ENCODE results near the gene PHGDH. TPM values are rescaled to one million over a fixed set of nuclear protein-coding genes. Genes with fewer than 3 reads are reported as not detected.
A peak's percentile ranks its signal among the peaks of the same experiment; 100 is the strongest.

The PHGDH gene
- total RNA-seq = 1 to 10 TPM; 1.1 to 6.6 (median 5.8) TPM
- 2.4 TPM for total RNA-seq (2013)

DNA sequence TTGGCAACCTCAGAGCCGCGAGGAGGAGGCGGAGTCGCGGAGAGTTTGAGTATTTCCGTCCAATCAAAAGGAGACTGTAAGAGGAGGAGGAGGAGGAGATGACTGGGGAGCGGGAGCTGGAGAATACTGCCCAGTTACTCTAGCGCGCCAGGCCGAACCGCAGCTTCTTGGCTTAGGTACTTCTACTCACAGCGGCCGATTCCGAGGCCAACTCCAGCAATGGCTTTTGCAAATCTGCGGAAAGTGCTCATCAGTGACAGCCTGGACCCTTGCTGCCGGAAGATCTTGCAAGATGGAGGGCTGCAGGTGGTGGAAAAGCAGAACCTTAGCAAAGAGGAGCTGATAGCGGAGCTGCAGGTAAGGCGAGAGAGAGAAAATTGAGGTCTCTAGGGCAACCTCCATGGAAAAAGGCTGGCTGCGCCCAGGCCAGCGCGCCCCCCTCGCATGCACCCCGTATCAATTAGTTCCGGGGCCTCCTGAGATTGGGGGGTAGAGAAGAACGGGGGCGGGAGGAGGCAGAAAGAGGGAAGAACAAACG lies at the start of gene PHGDH:
TSS of gene PHGDH (plus strand) at position 131 of the 538 bp plus-strand sequence. CDS start at position 220, 89 bp downstream.
- Histone ChIP-seq H3K27ac (ENCODE audit: low read length) (no peak within 1 kb of the TSS), H3K27me3 (ENCODE audit: control insufficient read depth, insufficient read depth, low read length) (peaks cover 3% of the 10 kb centered on the region), H3K9me3 (ENCODE audit: control insufficient read depth, insufficient read depth, low read length) (peaks cover 2% of the 10 kb centered on the region), H3K4me3 (ENCODE audit: low read length) (peak within 1 kb of the TSS; percentile 59), H3K4me1 (ENCODE audit: control insufficient read depth, insufficient read depth, low read length) (peaks cover 12% of the 10 kb centered on the region), H3K36me3 (ENCODE audit: control insufficient read depth, insufficient read depth, low read length) (no peaks in the 10 kb centered on the region)
- H3K27ac Mint-ChIP-seq = no peak within 1 kb of the TSS
- intact Hi-C loops (cut with micrococcal nuclease) = no loop called here
- H3K4me1 Mint-ChIP-seq = peaks cover 17 to 20% of the 10 kb centered on the region in 2 donors
- peak in 1 of 2 donors; percentile 50 for DNase-seq
- TF ChIP-seq CTCF (IDR thresholded peaks at IDR 0.05) = no peak
- no peaks in the 10 kb centered on the region for H3K9me3 Mint-ChIP-seq
- ATAC-seq = peak in 2 of 3 donors; percentile 60 to 80
- WGBS (ENCODE audit: insufficient coverage) = under 1% methylated on average over 27 of the region's 27 CpGs
- no peaks in the 10 kb centered on the region for H3K36me3 Mint-ChIP-seq
- H3K27me3 Mint-ChIP-seq (ENCODE audit: low read depth in 2 of 2) = peaks cover 15 to 18% of the 10 kb centered on the region in 2 donors
- peak within 1 kb of the TSS; percentile 90 for H3K4me3 Mint-ChIP-seq

GRCh38 chr1:119662034-119662437 lies 49.7 kb upstream of the PHGDH start:
- Mint-ChIP-seq H3K4me3 (no peak overlapping the region), H3K27me3 (ENCODE audit: low read depth in 2 of 2) (peaks cover 22 to 39% of the 10 kb centered on the region in 2 donors), H3K4me1 (no peaks in the 10 kb centered on the region), H3K27ac (no peak overlapping the region), H3K9me3 (no peaks in the 10 kb centered on the region), H3K36me3 (no peaks in the 10 kb centered on the region)
- intact Hi-C loops (cut with micrococcal nuclease) = no loop called here
- Histone ChIP-seq H3K27ac (ENCODE audit: low read length) (no peak overlapping the region), H3K4me3 (ENCODE audit: low read length) (no peak overlapping the region), H3K4me1 (ENCODE audit: control insufficient read depth, insufficient read depth, low read length) (no peaks in the 10 kb centered on the region), H3K36me3 (ENCODE audit: control insufficient read depth, insufficient read depth, low read length) (no peaks in the 10 kb centered on the region), H3K9me3 (ENCODE audit: control insufficient read depth, insufficient read depth, low read length) (no peaks in the 10 kb centered on the region), H3K27me3 (ENCODE audit: control insufficient read depth, insufficient read depth, low read length) (no peaks in the 10 kb centered on the region)
- no peak for TF ChIP-seq CTCF (IDR thresholded peaks at IDR 0.05)
- no peak for DNase-seq
- 81% methylated on average over 3 of the region's 3 CpGs for WGBS (ENCODE audit: insufficient coverage)
- no peak for ATAC-seq

- Histone ChIP-seq H3K27me3 (ENCODE audit: control insufficient read depth, insufficient read depth, low read length) (no peaks in the 10 kb centered on the region), H3K4me3 (ENCODE audit: low read length) (no peak overlapping the region), H3K27ac (ENCODE audit: low read length) (no peak overlapping the region), H3K9me3 (ENCODE audit: control insufficient read depth, insufficient read depth, low read length) (no peaks in the 10 kb centered on the region), H3K36me3 (ENCODE audit: control insufficient read depth, insufficient read depth, low read length) (no peaks in the 10 kb centered on the region), H3K4me1 (ENCODE audit: control insufficient read depth, insufficient read depth, low read length) (no peaks in the 10 kb centered on the region)
- ATAC-seq (no peak), DNase-seq (no peak)
- WGBS (ENCODE audit: insufficient coverage) = 89% methylated on average over 5 of the region's 5 CpGs
- no peaks in the 10 kb centered on the region for H3K4me1 Mint-ChIP-seq
- H3K36me3 Mint-ChIP-seq = no peaks in the 10 kb centered on the region
- H3K27me3 Mint-ChIP-seq (ENCODE audit: low read depth in 2 of 2) = peaks cover 19 to 36% of the 10 kb centered on the region in 2 donors
- no peak overlapping the region for H3K27ac Mint-ChIP-seq
- intact Hi-C loops (cut with micrococcal nuclease) = no loop called here
- no peak for TF ChIP-seq CTCF (IDR thresholded peaks at IDR 0.05)
- H3K4me3 Mint-ChIP-seq = no peak overlapping the region
- no peaks in the 10 kb centered on the region for H3K9me3 Mint-ChIP-seq
Observed at GRCh38 chr1:119664067-119664466, 47.7 kb upstream of the PHGDH start.

GRCh38 chr1:119667173-119667572 lies 44.6 kb upstream of the PHGDH start:
- no peak for TF ChIP-seq CTCF (IDR thresholded peaks at IDR 0.05)
- no peak overlapping the region for H3K27ac Mint-ChIP-seq
- H3K27me3 ChIP-seq (ENCODE audit: control insufficient read depth, insufficient read depth, low read length) = no peaks in the 10 kb centered on the region
- DNase-seq (no peak), ATAC-seq (no peak)
- H3K27me3 Mint-ChIP-seq (ENCODE audit: low read depth in 2 of 2) = peaks cover 14 to 20% of the 10 kb centered on the region in 2 donors
- H3K36me3 ChIP-seq (ENCODE audit: control insufficient read depth, insufficient read depth, low read length) = no peaks in the 10 kb centered on the region
- no peak overlapping the region for H3K4me3 ChIP-seq (ENCODE audit: low read length)
- H3K4me3 Mint-ChIP-seq = no peak overlapping the region
- whole genome bisulfite sequencing (ENCODE audit: insufficient coverage) = 89% methylated on average over 6 of the region's 6 CpGs
- intact Hi-C loops (cut with micrococcal nuclease) = no loop called here
- H3K36me3 Mint-ChIP-seq = no peaks in the 10 kb centered on the region
- H3K9me3 Mint-ChIP-seq = no peaks in the 10 kb centered on the region
- H3K4me1 Mint-ChIP-seq = no peaks in the 10 kb centered on the region
- no peaks in the 10 kb centered on the region for H3K4me1 ChIP-seq (ENCODE audit: control insufficient read depth, insufficient read depth, low read length)
- no peaks in the 10 kb centered on the region for H3K9me3 ChIP-seq (ENCODE audit: control insufficient read depth, insufficient read depth, low read length)
- no peak overlapping the region for H3K27ac ChIP-seq (ENCODE audit: low read length)
